Measurements from ENCODE around the gene DIPK1B. TPM values are rescaled to one million over a fixed set of nuclear protein-coding genes. Genes with fewer than 3 reads are reported as not detected.
"Not testable (repeated sequence)": the region's sequence is repeated elsewhere in the genome, so short reads cannot be mapped to it uniquely, and the experiment has no call there.

The DIPK1B gene
- total and polyA plus RNA-seq, 10 of the 15 experiments (the other 5 are each of a cell fraction or from before 2014, with no cell fraction given): 0.08 to 0.28 (median 0.13) TPM; not detected in 3

GRCh38 chr9:136710543-136710942 is 1.8 kb upstream of the DIPK1B start (continued):
- TF ChIP-seq EZH2 (IDR thresholded peaks at IDR 0.05; ENCODE audit: borderline replicate concordance, control insufficient read depth, low read depth, low read length) (no peak), IRF3 (IDR thresholded peaks at IDR 0.05) (no peak), SUPT20H (IDR thresholded peaks at IDR 0.05; ENCODE audit: borderline replicate concordance, control insufficient read depth, low read depth, low read length) (no peak), TCF12 (IDR thresholded peaks at IDR 0.05; ENCODE audit: low read depth, low read length) (no peak), ZBTB4 (CRISPR knock-in tag; IDR thresholded peaks at IDR 0.05) (no peak), HCFC1 (IDR thresholded peaks at IDR 0.05; ENCODE audit: low read length) (no peak), ZBTB33 (IDR thresholded peaks at IDR 0.05) (no peak), CREB1 (IDR thresholded peaks at IDR 0.05; ENCODE audit: low read depth) (no peak), RAD51 (IDR thresholded peaks at IDR 0.05) (no peak), NR2C2 (IDR thresholded peaks at IDR 0.05; ENCODE audit: borderline replicate concordance, control insufficient read depth, insufficient read length, low read depth) (no peak), NKRF (conservative IDR thresholded peaks at IDR 0.05) (no peak), IKZF2 (IDR thresholded peaks at IDR 0.05) (no peak)

- POLR2A ChIA-PET; BruUV-seq (replicated peaks): not testable (repeated sequence)
Measured at GRCh38 chr9:136711219-136711648, 1.1 kb upstream of the DIPK1B start.

More at GRCh38 chr9:136711219-136711648, 1.1 kb upstream of the DIPK1B start:
- H3K27me3 ChIP-seq (replicated peaks in 1 of 2; ENCODE audit: control insufficient read depth in 2 of 2, insufficient read depth in 2 of 2, low read length in 1 of 2); ATAC-seq; in situ Hi-C loops (cut with MboI); SMC1A ChIA-PET (ENCODE audit: uncharacterized antibody, unreplicated experiment); CTCF ChIA-PET; H3K36me3 ChIP-seq (ENCODE audit: control insufficient read depth in 2 of 2, insufficient read depth in 2 of 2, low read length in 1 of 2); DNase-seq (ENCODE audit: low read depth, low spot score); H3K4me2 ChIP-seq (ENCODE audit: control insufficient read depth, insufficient read depth); intact Hi-C loops (cut with micrococcal nuclease; ENCODE audit: unreplicated experiment); H3K79me2 ChIP-seq (ENCODE audit: control insufficient read depth, insufficient read depth, low read length); H3K4me1 ChIP-seq (ENCODE audit: control insufficient read depth, insufficient read depth, low read length); H2AFZ ChIP-seq (ENCODE audit: control insufficient read depth, low read depth, low read length); H3K27ac ChIP-seq (ENCODE audit: control insufficient read depth, insufficient read depth); H3K9ac ChIP-seq (ENCODE audit: control insufficient read depth, insufficient read depth, low read length); H3K9me3 ChIP-seq (replicated peaks; ENCODE audit: control insufficient read depth, insufficient read depth, low read length); FAIRE-seq; RAD21 ChIA-PET (ENCODE audit: unreplicated experiment); H3K4me3 ChIP-seq; H4K20me1 ChIP-seq (ENCODE audit: control insufficient read depth, insufficient read depth): not testable (repeated sequence)
- 42% methylated on average over 3 of the region's 4 CpGs for WGBS (ENCODE audit: insufficient coverage, insufficient replicate concordance, low lambda C conversion rate, missing lambda C conversion rate)

Data from GM12878 (cell line).